Transverse colon (tissue), 3 donors: Measurements from ENCODE around the gene ZNF544.

Experiments
- CTCF ChIP-seq, 5 experiments: fragments of 200-600 bp in 3 of 5; fragments of 450-650 bp in 2 of 5; sonication (generic) in 3 of 5; IDR thresholded peaks; 1 replicate in 2 of 5; 2 replicates in 3 of 5; pipeline ENCODE4 v1.5.1; 2016 to 2017; ENCODE audit warnings: antibody characterized with exemption in 5 of 5, inconsistent platforms in 3 of 5, mild to moderate bottlenecking in 2 of 5, moderate library complexity in 1 of 5
- POLR2A ChIP-seq: fragments of 450-650 bp; IDR thresholded peaks from one replicate; pipeline ENCODE4 v1.6.1; 2016; ENCODE audit warnings: antibody characterized with exemption, mild to moderate bottlenecking, moderate library complexity

- TF ChIP-seq POLR2A, result no peak
- TF ChIP-seq CTCF (IDR thresholded peaks at IDR 0.05), result no peak
These were observed 46.1 kb upstream of the ZNF544 start for GRCh38 chr19:58182577-58182988.
